ENCODE measurements around the gene KMT2D.

The KMT2D gene

DNA sequence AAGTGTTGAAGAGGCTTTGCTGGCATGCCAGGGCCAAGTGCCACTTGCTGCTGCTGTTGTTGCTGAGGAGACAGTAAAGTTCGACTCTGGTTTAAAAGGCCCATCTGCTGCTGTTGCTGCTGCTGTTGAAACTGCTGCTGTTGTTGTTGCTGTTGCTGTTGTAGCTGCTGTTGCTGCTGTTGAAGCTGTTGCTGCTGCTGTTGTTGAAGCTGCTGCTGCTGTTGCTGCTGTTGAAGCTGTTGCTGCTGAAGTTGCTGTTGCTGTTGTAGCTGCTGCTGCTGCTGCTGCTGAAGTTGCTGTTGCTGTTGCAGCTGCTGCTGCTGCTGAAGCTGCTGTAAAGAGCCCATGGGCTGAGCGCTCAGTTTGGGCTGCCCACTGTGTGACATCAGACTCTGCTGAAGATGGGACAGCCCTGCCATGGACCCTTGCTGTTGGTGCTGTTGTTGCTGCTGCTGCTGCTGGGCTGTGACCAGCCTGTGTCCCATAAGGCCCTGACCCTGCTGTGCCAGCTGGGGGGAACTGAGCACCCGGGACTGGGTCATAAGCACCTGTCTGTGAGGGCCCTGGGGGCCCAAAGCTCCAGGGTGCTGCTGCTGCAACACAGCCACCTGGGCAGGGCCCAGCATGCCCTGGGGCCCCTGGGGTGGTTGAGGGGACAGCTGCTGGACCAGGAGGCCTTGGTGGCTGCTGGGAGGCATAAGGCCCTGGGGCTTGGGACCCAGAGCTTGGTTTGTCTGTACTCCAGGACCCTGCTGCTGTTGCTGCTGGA, 27.7 kb downstream of the KMT2D start:
- Histone ChIP-seq H3K79me2 (ENCODE audit: control insufficient read depth, insufficient read depth, low read length, unreplicated experiment) (no peaks in the 10 kb centered on the region), H3K36me3 (ENCODE audit: insufficient read depth, low read length) (peaks cover 16% of the 10 kb centered on the region), H3K27ac (ENCODE audit: low read depth, low read length) (no peak overlapping the region), H2AFZ (ENCODE audit: low read length, unreplicated experiment) (no peak overlapping the region), H3K27me3 (ENCODE audit: insufficient read depth, low read length) (no peaks in the 10 kb centered on the region), H3K4me1 (ENCODE audit: control insufficient read depth, insufficient read depth, low read length, unreplicated experiment) (no peaks in the 10 kb centered on the region), H3K4me3 (ENCODE audit: low read depth, low read length) (no peak overlapping the region)

DNA sequence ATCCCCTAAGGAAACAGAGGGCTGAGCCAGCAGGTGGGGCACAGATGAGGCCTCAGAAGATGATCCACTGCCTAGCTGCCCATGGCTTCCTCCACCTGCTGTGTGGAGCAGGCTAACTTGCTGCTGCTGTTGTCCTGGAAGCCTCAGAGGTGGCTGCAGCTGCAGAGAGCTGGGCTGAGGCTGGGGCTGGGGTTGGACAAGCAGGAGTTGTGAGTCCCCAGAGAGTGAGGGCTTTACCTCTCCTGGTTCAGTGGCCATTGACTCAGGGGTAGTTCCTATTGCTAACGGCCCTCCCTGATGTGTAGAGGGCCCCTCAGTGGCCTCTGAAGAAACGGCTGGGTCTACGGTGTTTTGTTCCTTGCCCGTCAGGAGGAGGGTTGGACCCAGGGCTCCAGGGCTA, 28.3 kb downstream of the KMT2D start:
- H3K36me3 ChIP-seq (ENCODE audit: insufficient read depth, low read length) = peaks cover 19% of the 10 kb centered on the region
- no peaks in the 10 kb centered on the region for H3K4me1 ChIP-seq (ENCODE audit: control insufficient read depth, insufficient read depth, low read length, unreplicated experiment)
- H3K27me3 ChIP-seq (ENCODE audit: insufficient read depth, low read length) = no peaks in the 10 kb centered on the region
- no peak overlapping the region for H2AFZ ChIP-seq (ENCODE audit: low read length, unreplicated experiment)
- H3K79me2 ChIP-seq (ENCODE audit: control insufficient read depth, insufficient read depth, low read length, unreplicated experiment) = no peaks in the 10 kb centered on the region
- H3K4me3 ChIP-seq (ENCODE audit: low read depth, low read length) = no peak overlapping the region
- no peak overlapping the region for H3K27ac ChIP-seq (ENCODE audit: low read depth, low read length)

DNA sequence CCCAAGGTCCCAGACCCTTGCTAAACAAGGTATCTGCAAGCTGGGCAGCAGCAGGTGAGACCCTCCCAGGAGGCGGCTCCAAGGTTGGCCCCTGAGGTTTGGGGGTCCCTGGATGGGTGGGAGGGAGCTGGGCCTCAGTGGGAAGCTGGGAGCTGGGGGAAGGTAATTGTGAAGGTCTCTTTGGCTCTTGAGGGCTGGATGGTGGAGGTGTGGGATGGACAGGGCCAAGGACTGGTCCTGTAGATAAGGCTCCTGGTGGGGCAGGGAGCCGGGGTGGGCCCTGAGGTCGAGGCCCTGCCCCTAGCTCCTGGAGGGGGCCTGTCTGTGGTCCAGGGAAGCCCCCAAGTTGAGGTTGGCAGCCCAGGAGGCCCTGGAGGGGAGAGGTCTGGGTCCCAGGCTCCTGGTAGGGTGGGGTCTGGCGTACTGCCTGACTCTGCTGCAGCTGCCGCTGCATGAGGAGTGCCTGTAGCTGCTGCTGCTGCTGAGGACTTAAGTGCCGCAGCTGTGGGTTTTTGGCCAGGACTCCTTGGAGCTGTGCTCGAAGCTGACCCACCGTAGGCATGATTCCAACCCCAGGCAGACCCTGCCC, 28.9 kb downstream of the KMT2D start:
- H3K27ac ChIP-seq (ENCODE audit: low read depth, low read length) = no peak overlapping the region
- H3K79me2 ChIP-seq (ENCODE audit: control insufficient read depth, insufficient read depth, low read length, unreplicated experiment) = no peaks in the 10 kb centered on the region
- H3K27me3 ChIP-seq (ENCODE audit: insufficient read depth, low read length) = no peaks in the 10 kb centered on the region
- peaks cover 19% of the 10 kb centered on the region for H3K36me3 ChIP-seq (ENCODE audit: insufficient read depth, low read length)
- H2AFZ ChIP-seq (ENCODE audit: low read length, unreplicated experiment) = no peak overlapping the region
- no peaks in the 10 kb centered on the region for H3K4me1 ChIP-seq (ENCODE audit: control insufficient read depth, insufficient read depth, low read length, unreplicated experiment)
- H3K4me3 ChIP-seq (ENCODE audit: low read depth, low read length) = no peak overlapping the region

DNA sequence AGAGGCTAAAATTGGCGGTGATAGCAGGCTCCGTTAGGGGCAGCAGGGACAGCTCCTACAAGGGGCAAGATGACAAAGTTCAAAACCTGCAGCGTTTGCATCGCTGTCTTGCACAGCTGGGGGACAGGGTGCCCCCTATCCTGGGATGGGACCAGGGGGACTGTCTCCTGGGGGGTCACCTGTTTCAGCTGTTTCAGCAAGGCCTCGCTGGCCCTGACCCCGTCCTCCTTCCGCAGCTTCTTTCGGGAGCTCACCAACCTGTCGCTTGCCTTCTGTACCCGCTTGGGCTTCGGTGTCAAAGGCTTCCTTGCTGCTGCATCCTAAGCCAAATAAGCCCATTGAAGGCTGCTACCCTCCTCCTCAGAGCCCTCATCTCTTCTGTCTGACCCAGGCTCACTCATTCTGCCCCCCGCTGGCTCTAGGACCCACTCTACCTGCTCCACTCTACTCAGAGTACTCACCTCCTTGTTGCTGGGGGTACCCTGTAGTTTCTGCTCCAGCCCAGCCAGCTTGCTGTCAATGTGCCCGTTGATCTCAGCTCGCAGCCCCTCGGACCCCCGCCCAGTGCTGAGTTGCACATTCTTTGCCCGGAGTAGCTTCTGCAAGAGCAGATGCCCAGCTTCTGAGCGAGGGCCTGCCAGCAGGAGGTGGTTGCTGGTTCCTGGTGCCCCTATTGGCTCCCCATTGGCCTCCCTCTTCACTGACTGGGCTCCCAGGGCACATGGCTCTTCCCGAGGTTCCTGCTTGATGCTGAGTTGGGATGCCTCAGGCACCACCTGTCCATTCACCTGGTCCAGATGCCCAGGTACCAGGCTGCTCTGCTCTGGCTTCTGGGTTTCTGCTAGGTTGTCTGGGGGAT, 29.7 kb downstream of the KMT2D start:
- H3K4me1 ChIP-seq (ENCODE audit: control insufficient read depth, insufficient read depth, low read length, unreplicated experiment) = no peaks in the 10 kb centered on the region
- no peak overlapping the region for H3K4me3 ChIP-seq (ENCODE audit: low read depth, low read length)

DNA sequence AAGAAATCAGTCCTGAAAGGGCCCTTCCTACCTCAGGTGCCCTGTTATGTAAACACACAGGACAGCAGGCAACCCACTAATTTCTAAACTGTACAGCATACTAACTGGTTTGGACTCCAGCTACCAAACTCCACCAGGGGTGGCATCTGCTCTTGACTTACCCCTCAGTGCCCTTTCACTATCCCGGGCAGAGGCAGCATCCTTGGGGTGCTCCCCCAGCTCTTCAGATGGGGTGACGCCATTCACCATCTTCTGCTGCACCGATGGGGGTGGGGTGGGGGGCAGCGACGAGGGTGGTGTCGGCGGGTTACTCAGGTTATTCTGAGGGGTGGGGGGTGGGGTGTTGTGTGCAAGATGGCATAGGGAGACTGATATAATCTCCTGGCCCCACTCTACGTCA, 30.5 kb downstream of the KMT2D start:
- no peak overlapping the region for H3K4me3 ChIP-seq (ENCODE audit: low read depth, low read length)
- peaks cover 26% of the 10 kb centered on the region for H3K36me3 ChIP-seq (ENCODE audit: insufficient read depth, low read length)
- H3K79me2 ChIP-seq (ENCODE audit: control insufficient read depth, insufficient read depth, low read length, unreplicated experiment) = peaks cover 3% of the 10 kb centered on the region
- H2AFZ ChIP-seq (ENCODE audit: low read length, unreplicated experiment) = no peak overlapping the region
- H3K27me3 ChIP-seq (ENCODE audit: insufficient read depth, low read length) = no peaks in the 10 kb centered on the region
- H3K27ac ChIP-seq (ENCODE audit: low read depth, low read length) = no peak overlapping the region
- no peaks in the 10 kb centered on the region for H3K4me1 ChIP-seq (ENCODE audit: control insufficient read depth, insufficient read depth, low read length, unreplicated experiment)

More for the DNA sequence above, 29.7 kb downstream of the KMT2D start:
- H3K79me2 ChIP-seq (ENCODE audit: control insufficient read depth, insufficient read depth, low read length, unreplicated experiment) = no peaks in the 10 kb centered on the region
- H3K36me3 ChIP-seq (ENCODE audit: insufficient read depth, low read length) = peaks cover 20% of the 10 kb centered on the region
- H2AFZ ChIP-seq (ENCODE audit: low read length, unreplicated experiment) = no peak overlapping the region
- H3K27ac ChIP-seq (ENCODE audit: low read depth, low read length) = no peak overlapping the region
- H3K27me3 ChIP-seq (ENCODE audit: insufficient read depth, low read length) = no peaks in the 10 kb centered on the region

DNA sequence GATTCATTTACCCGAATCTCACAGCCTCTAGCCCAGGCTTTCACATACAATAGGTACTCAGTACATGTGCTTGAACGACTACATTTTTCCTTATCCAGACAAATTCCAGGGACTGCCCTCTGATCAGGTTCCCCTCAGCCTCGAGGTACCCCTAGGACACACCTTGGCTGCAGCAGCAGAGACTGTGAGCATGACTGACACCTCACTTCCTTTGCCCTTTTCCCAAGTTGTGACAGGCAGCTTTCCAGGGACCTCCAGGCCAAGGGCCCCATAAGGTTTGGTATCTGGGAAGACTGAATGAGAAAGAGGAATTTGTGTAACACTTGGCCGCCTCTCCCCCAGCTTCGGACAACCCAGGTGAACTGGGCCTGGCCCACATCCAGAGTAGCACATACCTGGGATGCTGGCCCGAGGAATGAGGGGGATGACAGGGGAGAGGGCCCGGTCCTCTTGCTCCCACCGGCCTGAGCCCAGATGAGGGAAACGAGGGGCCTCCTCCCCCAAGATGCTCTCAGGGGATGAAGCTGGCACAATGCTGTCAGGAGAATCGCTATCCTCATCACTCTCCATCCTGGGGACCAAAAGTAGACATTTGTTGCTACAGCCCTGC, 31.8 kb downstream of the KMT2D start:
- H3K27ac ChIP-seq (ENCODE audit: low read depth, low read length) = no peak overlapping the region
- H3K79me2 ChIP-seq (ENCODE audit: control insufficient read depth, insufficient read depth, low read length, unreplicated experiment) = peaks cover 3% of the 10 kb centered on the region
- no peak overlapping the region for H2AFZ ChIP-seq (ENCODE audit: low read length, unreplicated experiment)
- H3K36me3 ChIP-seq (ENCODE audit: insufficient read depth, low read length) = peaks cover 21% of the 10 kb centered on the region
- H3K27me3 ChIP-seq (ENCODE audit: insufficient read depth, low read length) = no peaks in the 10 kb centered on the region
- no peaks in the 10 kb centered on the region for H3K4me1 ChIP-seq (ENCODE audit: control insufficient read depth, insufficient read depth, low read length, unreplicated experiment)
- H3K4me3 ChIP-seq (ENCODE audit: low read depth, low read length) = no peak overlapping the region

DNA sequence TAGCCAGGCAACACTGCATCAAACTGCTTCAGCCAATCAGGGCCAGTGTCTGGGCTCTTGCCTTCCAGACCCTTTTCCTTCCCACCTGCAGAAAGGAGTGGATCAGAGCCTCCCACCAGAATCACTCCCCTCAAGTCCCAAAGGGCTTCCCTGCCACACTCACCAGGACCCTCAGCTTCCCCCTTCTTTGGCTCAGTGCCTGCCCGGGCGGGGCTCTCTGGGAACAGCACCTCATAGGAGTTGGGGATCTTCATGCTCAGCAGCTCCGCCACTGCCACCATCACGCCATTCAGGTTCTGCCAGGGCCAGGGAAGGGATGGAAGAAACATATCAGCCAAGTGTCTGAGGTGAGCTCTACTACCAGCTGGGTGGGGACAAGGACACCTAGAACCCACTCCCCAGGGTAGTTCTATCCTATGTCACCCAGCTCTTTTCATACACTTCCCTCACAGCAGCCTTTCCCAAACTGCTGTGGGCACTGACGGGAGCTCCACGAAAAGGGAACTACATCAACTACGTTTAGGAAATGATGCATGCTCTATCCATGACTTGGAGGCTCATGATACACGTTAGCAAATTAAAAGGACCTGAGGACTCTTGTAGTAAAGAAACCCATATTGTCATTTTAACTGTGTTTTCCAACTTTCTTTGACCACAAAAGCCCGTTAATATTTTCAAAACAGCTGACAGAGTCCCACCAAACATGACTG, 32.6 kb downstream of the KMT2D start:
- Histone ChIP-seq H3K79me2 (ENCODE audit: control insufficient read depth, insufficient read depth, low read length, unreplicated experiment) (peaks cover 3% of the 10 kb centered on the region), H2AFZ (ENCODE audit: low read length, unreplicated experiment) (no peak overlapping the region), H3K27ac (ENCODE audit: low read depth, low read length) (no peak overlapping the region), H3K4me1 (ENCODE audit: control insufficient read depth, insufficient read depth, low read length, unreplicated experiment) (no peaks in the 10 kb centered on the region), H3K4me3 (ENCODE audit: low read depth, low read length) (no peak overlapping the region), H3K36me3 (ENCODE audit: insufficient read depth, low read length) (peaks cover 21% of the 10 kb centered on the region), H3K27me3 (ENCODE audit: insufficient read depth, low read length) (no peaks in the 10 kb centered on the region)

DNA sequence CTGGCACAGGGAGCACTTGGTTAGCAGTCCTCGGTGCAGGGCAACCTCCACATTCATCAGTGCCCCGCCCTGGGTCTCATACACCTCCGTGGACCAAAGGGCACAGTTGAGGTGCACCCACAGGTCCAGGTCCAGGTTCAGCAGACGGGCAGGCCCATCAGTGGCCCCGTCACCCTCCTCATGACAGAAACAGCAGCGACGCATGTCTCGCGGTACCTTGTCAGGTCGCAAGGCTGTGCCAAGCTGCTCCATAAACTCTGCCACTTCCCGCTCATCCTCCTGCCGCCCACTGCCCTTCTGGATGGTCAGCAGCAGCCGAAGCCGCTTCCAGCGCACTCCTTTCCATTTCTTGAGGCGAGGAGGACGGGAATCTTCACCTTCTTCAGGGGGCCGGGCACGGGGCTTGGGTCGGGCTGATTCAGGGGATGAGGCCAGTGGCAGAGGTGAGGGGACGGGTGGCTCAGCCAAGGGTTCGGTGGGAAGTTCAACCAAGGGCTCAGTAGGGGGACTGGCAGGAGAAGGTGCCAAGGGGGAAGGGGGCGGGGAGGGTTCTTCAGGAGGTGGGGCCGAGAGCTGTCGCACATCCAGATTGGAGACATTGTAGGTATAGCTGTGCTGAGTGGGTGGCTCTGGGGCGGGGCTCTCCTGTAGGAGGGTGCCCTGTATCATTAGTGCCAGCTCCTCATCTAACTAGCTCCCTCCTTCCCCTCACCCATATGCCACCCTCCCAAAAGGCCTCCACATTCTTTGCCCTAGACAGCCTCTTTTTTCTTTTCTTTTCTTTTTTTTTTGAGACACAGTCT, 33.7 kb downstream of the KMT2D start:
- no peak overlapping the region for H3K4me3 ChIP-seq (ENCODE audit: low read depth, low read length)
- H3K79me2 ChIP-seq (ENCODE audit: control insufficient read depth, insufficient read depth, low read length, unreplicated experiment) = peaks cover 3% of the 10 kb centered on the region
- H2AFZ ChIP-seq (ENCODE audit: low read length, unreplicated experiment) = no peak overlapping the region
- H3K4me1 ChIP-seq (ENCODE audit: control insufficient read depth, insufficient read depth, low read length, unreplicated experiment) = no peaks in the 10 kb centered on the region
- H3K27ac ChIP-seq (ENCODE audit: low read depth, low read length) = no peak overlapping the region
- H3K27me3 ChIP-seq (ENCODE audit: insufficient read depth, low read length) = no peaks in the 10 kb centered on the region
- peaks cover 21% of the 10 kb centered on the region for H3K36me3 ChIP-seq (ENCODE audit: insufficient read depth, low read length)

DNA sequence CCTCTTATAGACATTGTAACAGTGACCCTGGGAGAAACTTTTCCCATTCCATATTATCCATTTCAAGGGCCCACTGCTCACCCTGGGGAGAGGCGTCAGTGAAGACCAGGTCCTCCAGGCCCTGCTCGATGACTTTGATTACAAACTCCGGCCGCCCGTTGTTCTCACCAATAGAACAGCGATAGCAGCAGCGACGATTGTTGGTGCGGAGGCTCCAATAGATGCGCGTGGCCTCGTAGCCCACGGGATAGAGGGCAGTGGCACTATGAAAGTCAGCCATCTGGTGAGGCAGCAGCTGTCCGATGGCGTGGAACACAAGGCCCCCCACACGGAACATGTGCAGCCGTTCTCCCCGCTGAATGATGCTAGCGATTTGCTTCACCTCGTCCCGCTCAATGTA, 34.5 kb downstream of the KMT2D start:
- H3K36me3 ChIP-seq (ENCODE audit: insufficient read depth, low read length) = peaks cover 21% of the 10 kb centered on the region
- peaks cover 3% of the 10 kb centered on the region for H3K79me2 ChIP-seq (ENCODE audit: control insufficient read depth, insufficient read depth, low read length, unreplicated experiment)

More for the DNA sequence above, 34.5 kb downstream of the KMT2D start:
- Histone ChIP-seq H3K27ac (ENCODE audit: low read depth, low read length) (no peak overlapping the region), H2AFZ (ENCODE audit: low read length, unreplicated experiment) (no peak overlapping the region), H3K4me3 (ENCODE audit: low read depth, low read length) (no peak overlapping the region), H3K4me1 (ENCODE audit: control insufficient read depth, insufficient read depth, low read length, unreplicated experiment) (no peaks in the 10 kb centered on the region), H3K27me3 (ENCODE audit: insufficient read depth, low read length) (no peaks in the 10 kb centered on the region)
